NCI-H187 treated with DMSO at 0.1 percent for 48 hours (cell line): ENCODE data around the gene WDR35.

Experiments used
- DNase-seq: peaks from one replicate; lab custom pipeline; 2025; lab: John Stamatoyannopoulos, UW

The WDR35 gene

GRCh38 chr2:19870792-19871191 is 119.1 kb downstream of the WDR35 start:
- no peak for DNase-seq

GRCh38 chr2:19868701-19869580 is 121.0 kb downstream of the WDR35 start:
- DNase-seq, result no peak

- no peak for DNase-seq
These were observed 121.7 kb downstream of the WDR35 start for GRCh38 chr2:19868224-19868623.

- no peak for DNase-seq
These were observed 123.1 kb downstream of the WDR35 start for GRCh38 chr2:19866771-19867170.

- no peak for DNase-seq
These were observed 124.8 kb downstream of the WDR35 start for GRCh38 chr2:19865151-19865550.

GRCh38 chr2:19864381-19864780 is 125.5 kb downstream of the WDR35 start:
- no peak for DNase-seq

GRCh38 chr2:19863303-19864041 is 126.4 kb downstream of the WDR35 start:
- DNase-seq, result no peak

- DNase-seq, result no peak
These were observed 128.1 kb downstream of the WDR35 start for GRCh38 chr2:19861813-19862212.
